SH-SY5Y (cell line): ENCODE results near the gene TMEM250.

ENCODE experiments used
- GATA2 ChIP-seq: IDR thresholded peaks from 2 replicates; pipeline ENCODE4 v1.6.1; 2011; ENCODE audit warnings: mild to moderate bottlenecking, low read depth, low read length
- GATA3 ChIP-seq: IDR thresholded peaks from 2 replicates; pipeline ENCODE4 v1.6.1; 2011; ENCODE audit warnings: low read depth, mild to moderate bottlenecking, low read length, moderate library complexity

- TF ChIP-seq GATA2: no peak
- TF ChIP-seq GATA3: no peak
Observed at GRCh38 chr9:136092741-136093140, 25.9 kb downstream of the TMEM250 start.
